ENCODE results near the gene RSRC2. TPM values are rescaled to one million over a fixed set of nuclear protein-coding genes. Genes with fewer than 3 reads are reported as not detected.

The RSRC2 gene
- total and polyA plus RNA-seq, 9 of the 15 experiments (the other 6 are each of a cell fraction or from before 2014, with no cell fraction given): 52.6 to 123 (median 80.3) TPM

DNA sequence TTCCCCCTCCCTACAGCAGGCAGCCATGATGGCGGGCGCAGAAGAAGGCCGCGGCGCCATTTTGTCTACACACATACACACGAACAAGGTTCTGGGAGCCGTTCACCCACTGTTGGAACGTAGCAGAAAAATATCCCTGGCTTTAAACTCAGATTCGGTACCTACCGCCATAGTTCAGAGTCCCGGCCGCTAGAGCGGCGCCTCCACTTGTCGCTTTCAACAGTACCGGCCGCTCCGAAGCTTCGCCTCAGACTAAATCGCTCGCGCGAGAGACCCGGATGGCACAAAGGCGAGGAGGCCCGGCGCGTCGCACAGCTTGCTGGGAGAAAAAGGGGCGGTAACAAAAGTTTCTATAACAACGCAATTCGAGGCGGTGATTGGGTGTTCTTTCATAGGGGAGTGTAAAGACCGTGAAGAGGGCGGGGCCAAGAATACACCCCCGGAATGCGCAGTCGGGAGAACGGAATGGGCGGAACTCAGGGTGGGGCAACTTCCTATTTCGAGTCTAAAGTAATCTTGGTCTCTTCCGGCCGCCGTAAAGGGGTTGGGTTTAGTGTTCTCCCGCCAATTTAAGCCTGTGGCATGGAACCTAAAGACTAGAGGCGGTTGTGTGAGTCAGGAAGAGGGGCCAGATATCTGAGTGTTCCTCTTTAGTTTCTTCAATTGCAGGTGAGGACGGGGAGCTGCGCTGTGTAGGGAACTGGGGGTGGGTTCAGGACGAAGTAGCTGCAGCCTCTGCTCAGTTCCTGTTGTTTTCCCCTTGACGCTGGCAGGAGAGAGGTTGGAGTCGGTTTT, at the start of gene RSRC2, which contains the start of gene KNTC1 (continued):
- TF ChIP-seq CHD7 (IDR thresholded peaks at IDR 0.05; ENCODE audit: low read depth, low read length): no peak
- peak in 1 of 2 experiments; percentile 7; a peak in 1 of 4 replicates for TF ChIP-seq UBTF (IDR thresholded peaks at IDR 0.05; ENCODE audit: borderline replicate concordance in 1 of 2, low read depth in 2 of 2, low read length in 2 of 2)
- TF ChIP-seq ZNF143 (CRISPR knock-in tag; IDR thresholded peaks at IDR 0.05): peak; percentile 78
- peak; percentile 98 for TF ChIP-seq RBFOX2 (IDR thresholded peaks at IDR 0.05; ENCODE audit: low read depth, low read length)
- TF ChIP-seq CSDE1 (IDR thresholded peaks at IDR 0.05): peak; percentile 39 to 92; a peak in 2 of 4 replicates
- TF ChIP-seq CBX3 (IDR thresholded peaks at IDR 0.05; ENCODE audit: borderline replicate concordance in 1 of 2, low read length in 2 of 2): peak in 1 of 2 experiments; percentile 63; a peak in 2 of 3 replicates
- no peak for TF ChIP-seq CCAR2 (IDR thresholded peaks at IDR 0.05; ENCODE audit: low read depth, low read length)
- no peak for TF ChIP-seq ZNF24 (IDR thresholded peaks at IDR 0.05)
- peak; percentile 77; the same call in 1 of the 2 replicates for TF ChIP-seq THRB (CRISPR knock-in tag; conservative IDR thresholded peaks at IDR 0.05)
- peak; percentile 35; the same call in 1 of the 2 replicates for TF ChIP-seq LEF1 (IDR thresholded peaks at IDR 0.05)

All from K562 (cell line).